Measurements from ENCODE around the gene NEUROG2. TPM values are rescaled to one million over a fixed set of nuclear protein-coding genes. Genes with fewer than 3 reads are reported as not detected.

Gene NEUROG2
- total RNA-seq, 1 experiment from 2014 or later = not detected

DNA sequence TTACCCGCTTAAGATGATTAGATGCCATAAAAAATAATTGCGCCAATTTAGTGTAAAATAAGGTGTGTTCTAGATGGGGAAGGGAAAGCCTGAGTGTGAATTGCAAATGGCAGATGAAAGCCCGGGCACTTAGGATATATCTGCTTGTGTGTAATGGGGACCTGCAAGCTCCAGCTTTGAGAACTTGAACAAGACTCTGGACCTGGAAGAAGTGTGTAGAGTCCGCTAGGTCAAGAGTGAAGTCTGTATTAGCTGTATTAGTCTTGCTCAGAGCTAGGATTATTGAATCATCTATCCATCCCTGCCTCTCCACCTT is 4.2 kb downstream of the NEUROG2 start:
- Histone ChIP-seq H3K36me3 (ENCODE audit: insufficient read depth, low read length, poor library complexity, severe bottlenecking) (no peaks in the 10 kb centered on the region), H3K27me3 (replicated peaks; ENCODE audit: insufficient read depth, low read depth, low read length, poor library complexity) (peaks cover 86% of the 10 kb centered on the region), H3K27ac (ENCODE audit: low read depth, low read length, poor library complexity, severe bottlenecking) (no peak overlapping the region), H3K9me3 (ENCODE audit: low read depth, low read length, poor library complexity, severe bottlenecking) (no peaks in the 10 kb centered on the region), H3K4me3 (ENCODE audit: low read depth, low read length, poor library complexity, severe bottlenecking) (no peak overlapping the region), H3K4me1 (ENCODE audit: insufficient read depth, low read length, poor library complexity, severe bottlenecking) (peaks cover 27% of the 10 kb centered on the region)
- no peak for DNase-seq (ENCODE audit: low spot score)
- POLR2A ChIA-PET (ENCODE audit: low non-redundant PET) = no interaction called here
- CTCF ChIA-PET = no interaction called here
- no peak for TF ChIP-seq EZH2 (IDR thresholded peaks at IDR 0.05; ENCODE audit: borderline replicate concordance, low read depth, low read length, poor library complexity, severe bottlenecking)
- TF ChIP-seq, protein P1, sequence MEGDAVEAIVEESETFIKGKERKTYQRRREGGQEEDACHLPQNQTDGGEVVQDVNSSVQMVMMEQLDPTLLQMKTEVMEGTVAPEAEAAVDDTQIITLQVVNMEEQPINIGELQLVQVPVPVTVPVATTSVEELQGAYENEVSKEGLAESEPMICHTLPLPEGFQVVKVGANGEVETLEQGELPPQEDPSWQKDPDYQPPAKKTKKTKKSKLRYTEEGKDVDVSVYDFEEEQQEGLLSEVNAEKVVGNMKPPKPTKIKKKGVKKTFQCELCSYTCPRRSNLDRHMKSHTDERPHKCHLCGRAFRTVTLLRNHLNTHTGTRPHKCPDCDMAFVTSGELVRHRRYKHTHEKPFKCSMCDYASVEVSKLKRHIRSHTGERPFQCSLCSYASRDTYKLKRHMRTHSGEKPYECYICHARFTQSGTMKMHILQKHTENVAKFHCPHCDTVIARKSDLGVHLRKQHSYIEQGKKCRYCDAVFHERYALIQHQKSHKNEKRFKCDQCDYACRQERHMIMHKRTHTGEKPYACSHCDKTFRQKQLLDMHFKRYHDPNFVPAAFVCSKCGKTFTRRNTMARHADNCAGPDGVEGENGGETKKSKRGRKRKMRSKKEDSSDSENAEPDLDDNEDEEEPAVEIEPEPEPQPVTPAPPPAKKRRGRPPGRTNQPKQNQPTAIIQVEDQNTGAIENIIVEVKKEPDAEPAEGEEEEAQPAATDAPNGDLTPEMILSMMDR (conservative IDR thresholded peaks at IDR 0.05; ENCODE audit: low read depth, low read length) = no peak
- intact Hi-C loops (cut with micrococcal nuclease; ENCODE audit: unreplicated experiment) = no loop called here
- BruUV-seq (replicated peaks) = no TSS peak

DNA sequence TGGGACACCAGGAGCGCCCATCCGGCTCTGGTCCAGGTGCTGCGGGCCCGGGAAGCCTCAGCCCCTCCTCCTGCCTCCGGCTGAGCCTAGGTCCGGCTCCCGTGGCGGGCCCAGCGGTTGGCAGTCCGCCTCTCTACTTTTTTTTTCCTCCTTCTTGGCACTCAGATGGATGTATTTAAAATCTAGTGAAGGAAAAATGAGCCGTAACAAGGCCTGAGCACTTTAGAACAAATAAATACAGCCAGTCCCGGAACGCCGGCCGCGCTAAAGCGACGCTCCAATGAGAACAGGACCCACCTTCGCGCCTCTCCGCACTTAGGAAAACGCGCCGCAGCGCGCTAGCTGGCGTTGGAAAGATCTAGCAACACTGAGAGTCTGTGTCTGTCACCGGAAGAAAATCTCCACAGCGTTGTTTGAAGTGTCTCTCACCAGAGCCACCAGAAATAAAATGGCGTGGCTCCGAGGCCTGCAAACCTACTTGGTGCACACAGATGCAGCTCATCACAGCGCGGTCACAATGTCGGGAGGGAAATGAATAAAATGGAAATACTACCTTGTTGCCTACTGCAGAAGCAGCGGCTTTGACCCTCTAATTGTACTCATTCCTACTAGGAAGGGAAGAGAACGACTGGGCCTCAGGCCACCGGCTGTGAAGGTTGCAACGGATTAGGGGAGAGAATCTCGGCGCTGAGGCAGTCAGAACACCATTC is 4.7 kb downstream of the NEUROG2 start:
- ChIA-PET CTCF (no interaction called here), POLR2A (ENCODE audit: low non-redundant PET) (no interaction called here)
- H3K9me3 ChIP-seq (ENCODE audit: low read depth, low read length, poor library complexity, severe bottlenecking) = no peaks in the 10 kb centered on the region
- BruUV-seq (replicated peaks) = no TSS peak
- DNase-seq (ENCODE audit: low spot score) = no peak
- H3K27ac ChIP-seq (ENCODE audit: low read depth, low read length, poor library complexity, severe bottlenecking) = no peak overlapping the region
- intact Hi-C loops (cut with micrococcal nuclease; ENCODE audit: unreplicated experiment) = no loop called here
- H3K4me1 ChIP-seq (ENCODE audit: insufficient read depth, low read length, poor library complexity, severe bottlenecking) = peaks cover 22% of the 10 kb centered on the region
- peaks cover 85% of the 10 kb centered on the region for H3K27me3 ChIP-seq (replicated peaks; ENCODE audit: insufficient read depth, low read depth, low read length, poor library complexity)
- H3K36me3 ChIP-seq (ENCODE audit: insufficient read depth, low read length, poor library complexity, severe bottlenecking) = no peaks in the 10 kb centered on the region
- TF ChIP-seq EZH2 (IDR thresholded peaks at IDR 0.05; ENCODE audit: borderline replicate concordance, low read depth, low read length, poor library complexity, severe bottlenecking) = no peak
- TF ChIP-seq, protein P1 (conservative IDR thresholded peaks at IDR 0.05; ENCODE audit: low read depth, low read length) = no peak
- H3K4me3 ChIP-seq (ENCODE audit: low read depth, low read length, poor library complexity, severe bottlenecking) = no peak overlapping the region

DNA sequence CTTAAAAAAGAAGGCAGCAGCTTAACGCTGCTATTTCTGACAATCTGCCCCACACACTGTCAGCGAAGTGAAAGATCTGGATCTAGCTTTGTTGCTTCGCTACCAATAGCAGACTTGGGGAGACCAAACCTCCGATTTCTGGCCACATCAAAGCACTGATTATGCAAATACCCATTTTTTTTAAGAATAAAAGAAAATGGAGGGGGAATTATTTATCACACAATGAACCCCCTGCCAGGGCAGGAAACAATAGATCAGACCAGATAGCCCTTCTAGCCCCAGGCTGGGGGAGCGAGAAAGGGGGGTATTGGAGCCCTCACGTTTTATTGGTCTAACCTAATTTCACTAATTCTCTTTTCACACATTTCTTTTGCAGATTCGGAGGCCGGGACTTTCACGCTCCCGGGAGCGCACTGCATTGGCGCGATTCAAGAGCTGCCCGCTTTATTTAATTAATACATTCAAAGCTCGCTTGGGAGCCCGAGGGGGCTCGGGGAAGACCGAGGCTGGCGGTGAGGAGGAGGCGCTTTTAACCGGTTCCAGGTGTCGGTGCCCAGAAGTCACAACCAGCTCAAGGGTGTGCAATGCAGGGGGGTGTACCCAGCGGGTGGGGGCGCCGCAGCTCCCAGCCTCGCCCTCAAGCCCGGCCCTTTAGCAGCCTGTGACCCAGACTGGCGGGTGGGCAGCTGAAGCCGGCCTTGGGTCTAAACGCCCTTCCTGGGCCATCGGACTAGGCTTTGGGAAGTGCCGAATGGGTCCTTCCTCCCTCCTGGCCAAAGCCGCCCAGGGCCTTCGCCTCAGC is 5.5 kb downstream of the NEUROG2 start:
- no peak for DNase-seq (ENCODE audit: low spot score)
- H3K27ac ChIP-seq (ENCODE audit: low read depth, low read length, poor library complexity, severe bottlenecking) = no peak overlapping the region
- H3K4me1 ChIP-seq (ENCODE audit: insufficient read depth, low read length, poor library complexity, severe bottlenecking) = peaks cover 20% of the 10 kb centered on the region
- H3K9me3 ChIP-seq (ENCODE audit: low read depth, low read length, poor library complexity, severe bottlenecking) = no peaks in the 10 kb centered on the region
- intact Hi-C loops (cut with micrococcal nuclease; ENCODE audit: unreplicated experiment) = no loop called here
- no peaks in the 10 kb centered on the region for H3K36me3 ChIP-seq (ENCODE audit: insufficient read depth, low read length, poor library complexity, severe bottlenecking)
- TF ChIP-seq EZH2 (IDR thresholded peaks at IDR 0.05; ENCODE audit: borderline replicate concordance, low read depth, low read length, poor library complexity, severe bottlenecking) = no peak
- TF ChIP-seq, protein P1 (conservative IDR thresholded peaks at IDR 0.05; ENCODE audit: low read depth, low read length) = no peak
- CTCF ChIA-PET = no interaction called here
- peaks cover 85% of the 10 kb centered on the region for H3K27me3 ChIP-seq (replicated peaks; ENCODE audit: insufficient read depth, low read depth, low read length, poor library complexity)
- POLR2A ChIA-PET (ENCODE audit: low non-redundant PET) = no interaction called here
- peak overlapping the region; percentile 36 for H3K4me3 ChIP-seq (ENCODE audit: low read depth, low read length, poor library complexity, severe bottlenecking)
- BruUV-seq (replicated peaks) = no TSS peak
